ENCODE results near the gene IFIH1.

The IFIH1 gene

DNA sequence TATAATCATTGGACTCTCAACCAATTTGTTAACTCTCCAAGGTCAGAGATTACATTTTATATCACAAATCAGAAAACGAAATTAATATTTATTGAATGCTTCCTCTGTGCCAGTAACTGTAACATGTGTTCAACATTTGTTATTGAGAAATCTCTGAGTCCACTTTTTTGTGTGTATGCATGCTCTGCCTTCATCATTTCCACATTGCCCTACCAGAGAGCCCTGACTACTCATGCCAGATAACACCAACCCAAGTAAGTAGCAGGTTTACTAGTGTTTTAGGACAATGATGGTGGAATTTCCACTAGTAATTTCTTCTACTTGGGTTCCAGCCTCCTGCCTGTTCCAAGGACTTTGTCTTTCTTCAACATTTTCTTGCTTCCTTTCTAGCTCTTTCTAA, 61.1 kb downstream of the IFIH1 start:
- no peak for DNase-seq (ENCODE audit: low read depth)

- no peak for DNase-seq (ENCODE audit: low read depth)
These were observed 61.9 kb downstream of the IFIH1 start for GRCh38 chr2:162256591-162256991.

- DNase-seq (ENCODE audit: low read depth): no peak
These were observed 64.1 kb downstream of the IFIH1 start for GRCh38 chr2:162254236-162254871.

- no peak for DNase-seq (ENCODE audit: low read depth)
These were observed 65.0 kb downstream of the IFIH1 start for GRCh38 chr2:162253435-162253834.

DNA sequence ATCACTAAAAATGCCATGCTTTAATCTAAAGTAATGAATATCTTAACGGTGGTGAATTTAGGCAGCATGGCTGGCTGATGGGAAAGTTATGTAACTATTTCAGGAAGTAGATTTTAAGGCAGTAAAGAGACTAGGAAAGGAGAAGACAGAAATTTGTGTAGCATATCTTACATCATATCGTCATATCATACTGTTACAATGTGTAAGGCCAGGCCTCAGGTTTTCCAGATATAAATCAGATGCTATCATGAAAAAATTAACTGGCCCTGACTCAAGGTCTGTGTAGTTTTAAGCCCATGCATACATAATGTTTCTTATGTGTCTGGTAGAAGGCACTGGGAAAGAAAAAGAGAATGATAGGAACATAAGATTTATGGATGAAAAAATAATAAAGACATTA, 66.3 kb downstream of the IFIH1 start:
- DNase-seq (ENCODE audit: low read depth): no peak

GRCh38 chr2:162245781-162246180, 72.7 kb downstream of the IFIH1 start:
- no peak for DNase-seq (ENCODE audit: low read depth)

- DNase-seq (ENCODE audit: low read depth): no peak
These were observed 73.4 kb downstream of the IFIH1 start for GRCh38 chr2:162245061-162245460.

DNA sequence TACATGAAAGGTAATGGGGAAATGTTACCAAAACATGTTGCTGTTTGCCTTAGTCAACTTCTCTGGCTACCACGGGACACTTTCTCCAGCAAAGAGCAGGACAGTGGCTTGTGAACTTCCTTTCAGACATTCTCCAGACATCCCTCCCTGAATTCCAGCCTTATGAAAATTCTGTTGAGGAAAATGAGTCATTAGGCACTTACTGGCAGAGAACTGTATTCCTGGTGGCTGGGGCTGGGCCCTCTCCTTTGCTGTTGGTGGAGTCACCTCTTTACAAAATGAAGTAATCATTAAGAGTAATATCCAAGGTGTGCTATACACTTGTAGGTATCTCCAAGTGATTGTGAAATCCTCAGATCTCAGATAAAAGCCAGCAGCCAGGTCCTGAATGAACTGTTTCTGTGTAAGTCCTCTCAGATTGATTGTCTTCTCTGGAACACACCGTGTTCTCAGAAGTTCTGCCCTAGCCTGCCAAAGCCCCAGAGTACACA, 73.9 kb downstream of the IFIH1 start:
- no peak for DNase-seq (ENCODE audit: low read depth)

DNA sequence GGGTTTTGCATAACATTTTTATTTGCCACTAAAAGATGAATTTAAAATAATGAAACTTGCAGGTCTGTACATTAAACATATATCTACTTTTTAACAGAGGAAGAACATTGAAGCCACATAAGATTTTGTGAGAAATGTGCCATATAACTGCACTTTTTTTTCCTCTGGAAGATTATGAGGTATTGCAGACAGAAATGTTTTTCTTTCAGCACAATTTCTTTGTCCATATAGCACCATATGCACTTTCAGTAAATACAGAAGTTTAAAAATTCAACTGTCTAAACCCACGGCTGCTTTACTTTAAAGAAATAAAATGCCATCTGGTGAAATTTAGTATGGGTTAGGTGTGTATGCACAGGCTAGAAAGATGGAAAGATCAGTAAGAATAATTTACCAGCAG, 74.8 kb downstream of the IFIH1 start:
- no peak for DNase-seq (ENCODE audit: low read depth)

DNA sequence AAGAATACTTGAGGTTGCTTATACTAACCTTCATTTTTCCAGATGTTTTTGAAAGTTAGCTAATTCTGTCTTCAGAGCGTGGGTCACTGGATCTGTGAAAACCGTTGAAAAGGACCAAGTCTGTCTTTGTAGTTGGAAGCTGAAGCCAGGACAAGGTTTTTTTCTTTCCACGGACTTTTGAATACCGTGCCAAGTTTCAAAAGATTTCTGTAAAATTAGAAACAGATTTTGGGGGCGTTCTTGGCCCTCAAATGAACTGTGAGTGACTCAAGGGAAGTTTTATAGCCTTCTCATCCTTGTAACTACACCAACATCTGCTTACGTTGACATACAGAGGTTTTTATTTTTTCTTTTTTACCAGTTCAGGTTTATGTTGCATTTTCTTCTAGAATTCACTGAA, 75.2 kb downstream of the IFIH1 start, which contains the start of gene FAP:
FAP (minus strand) TSS at position 152 of the 400 bp plus-strand sequence; CDS start at position 34, 118 bp downstream.
- DNase-seq (ENCODE audit: low read depth): no peak

DNA sequence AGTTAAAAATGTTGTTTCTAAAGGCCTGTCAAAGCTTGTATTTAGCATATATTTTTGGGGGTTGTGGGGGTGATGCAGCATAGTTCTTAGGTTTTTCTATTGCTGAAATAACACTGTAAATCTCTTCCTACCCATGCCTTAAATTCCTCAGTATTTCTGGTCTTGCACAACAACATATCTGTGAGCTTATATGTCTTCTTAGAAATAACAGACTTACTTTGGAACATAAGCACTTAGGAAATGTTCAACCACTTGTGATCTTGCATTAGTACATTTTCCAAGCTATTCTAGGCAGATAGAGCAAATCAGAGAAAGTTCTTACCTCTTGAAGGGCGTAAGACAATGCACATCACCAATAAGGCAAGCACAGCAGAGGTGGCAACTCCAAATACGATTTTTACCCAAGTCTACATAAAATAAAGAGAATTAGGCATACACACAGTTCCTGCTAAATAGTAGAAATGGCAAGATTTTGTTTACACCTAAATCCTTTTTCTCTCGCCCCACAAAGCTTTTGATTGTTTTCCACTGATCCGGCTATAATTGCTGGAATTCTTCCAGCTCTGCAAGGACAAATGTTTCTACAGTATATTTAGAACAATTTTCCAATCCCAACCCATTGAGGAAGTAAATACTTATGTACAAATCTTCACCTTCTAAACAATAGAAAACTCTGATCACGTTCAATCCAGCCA, 75.8 kb downstream of the IFIH1 start:
- DNase-seq (ENCODE audit: low read depth): no peak

DNA sequence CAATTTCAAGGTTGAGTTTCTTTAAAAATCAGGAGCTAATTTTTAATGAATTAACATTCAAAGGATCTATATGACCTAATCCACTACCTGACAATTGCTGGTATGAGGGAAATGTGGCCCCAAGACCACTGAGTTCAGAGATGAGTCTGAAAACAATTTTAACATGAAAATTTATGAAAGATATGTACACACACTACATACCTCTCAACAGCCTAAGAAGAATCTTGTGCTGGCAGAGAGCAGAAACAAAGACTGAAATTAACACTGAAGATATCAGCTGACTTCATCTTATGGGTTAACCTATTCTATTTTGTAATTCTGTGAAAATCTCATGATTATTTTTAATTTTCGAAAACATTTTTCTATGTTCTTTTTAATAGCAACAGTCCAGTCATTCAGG, 76.9 kb downstream of the IFIH1 start:
- DNase-seq (ENCODE audit: low read depth): no peak

DNA sequence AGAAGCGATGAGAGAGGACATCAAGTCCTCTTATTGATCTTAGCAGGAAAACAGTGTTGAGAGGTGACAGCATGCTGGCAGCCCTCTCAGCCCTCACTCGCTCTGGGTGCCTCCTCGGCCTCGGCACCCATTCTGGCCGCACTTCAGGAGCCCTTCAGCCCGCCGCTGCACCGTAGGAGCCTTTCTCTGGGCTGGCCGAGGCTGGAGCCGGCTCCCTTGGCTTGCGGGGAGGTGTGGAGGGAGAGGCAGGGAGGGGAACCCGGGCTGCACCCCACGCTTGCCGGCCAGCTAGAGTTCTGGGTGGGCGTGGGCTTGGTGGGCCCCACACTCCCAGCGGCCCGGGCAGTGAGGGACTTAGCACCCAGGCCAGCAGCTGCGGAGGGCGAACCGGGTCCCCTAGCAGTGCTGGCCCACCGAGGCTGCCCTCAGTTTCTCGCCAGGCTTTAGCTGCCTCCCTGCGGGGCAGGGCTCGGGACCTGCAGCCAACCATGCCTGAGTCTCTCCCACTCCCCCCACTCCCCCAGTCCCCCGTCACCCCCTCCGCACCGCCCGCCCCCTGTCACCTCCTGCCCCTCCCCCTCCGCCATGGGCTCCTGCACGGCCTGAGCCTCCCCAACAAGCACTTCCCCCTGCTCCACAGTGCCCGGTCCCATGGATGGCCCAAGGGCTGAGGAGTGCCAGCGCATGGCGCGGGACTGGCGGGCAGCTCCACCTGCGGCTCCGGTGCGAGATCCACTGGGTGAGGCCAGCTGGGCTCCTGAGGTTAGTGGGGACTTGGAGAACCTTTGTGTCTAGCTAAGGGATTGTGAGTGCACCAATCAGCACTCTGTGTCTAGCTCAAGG, 83.6 kb downstream of the IFIH1 start:
- no peak for DNase-seq (ENCODE audit: low read depth)

GRCh38 chr2:162233197-162233596, 85.3 kb downstream of the IFIH1 start:
- no peak for DNase-seq (ENCODE audit: low read depth)

- no peak for DNase-seq (ENCODE audit: low read depth)
These were observed 85.8 kb downstream of the IFIH1 start for GRCh38 chr2:162232671-162233070.

DNA sequence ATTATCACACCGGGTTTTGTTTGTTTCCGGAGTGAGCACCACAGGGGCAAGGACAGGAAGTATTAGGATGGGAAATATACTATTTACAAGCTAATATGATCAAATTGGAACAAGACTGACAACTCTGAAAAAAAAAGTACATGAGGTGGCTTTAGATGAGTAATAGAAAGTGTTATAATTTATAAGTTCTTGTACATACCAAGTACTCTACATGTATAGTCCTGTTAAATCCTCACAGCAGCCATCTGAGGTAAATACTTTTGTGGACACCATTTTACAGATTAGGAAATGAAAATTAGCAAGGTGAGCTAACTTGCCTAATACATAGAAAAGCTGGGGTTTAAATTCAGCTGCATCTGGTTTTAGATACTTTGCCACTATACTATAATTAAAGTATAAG, 86.5 kb downstream of the IFIH1 start:
- DNase-seq (ENCODE audit: low read depth): no peak

DNA sequence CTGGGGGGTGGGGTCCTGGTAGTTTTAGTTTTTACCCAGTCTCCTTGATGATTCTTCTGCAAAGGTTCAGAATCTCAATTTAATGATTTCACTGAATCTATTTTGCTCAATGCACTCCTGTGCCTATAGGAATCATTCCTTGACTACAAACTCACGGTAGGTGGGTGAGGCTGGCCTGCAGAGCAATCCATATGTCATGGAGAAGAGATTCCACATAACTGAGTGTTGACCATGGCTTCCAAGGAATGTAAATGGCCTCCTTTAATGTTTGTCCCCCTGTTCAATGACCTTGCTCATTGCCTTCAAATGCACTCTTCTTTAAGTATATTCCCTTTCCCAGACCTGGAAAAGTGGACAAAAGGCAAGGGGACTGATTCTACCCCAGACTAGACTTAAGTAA, 87.7 kb downstream of the IFIH1 start:
- no peak for DNase-seq (ENCODE audit: low read depth)

DNA sequence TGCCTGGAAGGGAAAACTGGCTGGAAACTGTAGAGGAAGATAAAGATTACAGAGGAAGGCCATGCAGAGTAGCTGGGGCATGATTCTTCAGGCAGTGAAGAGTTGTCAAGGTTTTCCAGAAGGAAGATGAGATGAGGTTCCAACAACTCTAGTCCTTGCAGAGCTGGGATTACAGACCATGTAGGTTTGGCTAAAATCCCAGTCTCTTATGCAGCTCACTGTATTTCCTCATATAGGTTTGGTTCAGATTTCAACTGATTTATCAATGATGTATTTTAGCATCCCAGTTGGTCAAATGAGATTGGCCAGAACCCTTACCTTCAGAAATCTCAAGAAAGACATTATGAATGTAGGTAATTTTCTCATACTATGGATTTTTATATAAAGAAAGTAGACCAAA, 91.6 kb downstream of the IFIH1 start:
- no peak for DNase-seq (ENCODE audit: low read depth)

GRCh38 chr2:162221064-162221463, 97.4 kb downstream of the IFIH1 start:
- peak; percentile 42 for DNase-seq (ENCODE audit: low read depth)

- no peak for DNase-seq (ENCODE audit: low read depth)
These were observed 98.1 kb downstream of the IFIH1 start for GRCh38 chr2:162220368-162220767.

DNA sequence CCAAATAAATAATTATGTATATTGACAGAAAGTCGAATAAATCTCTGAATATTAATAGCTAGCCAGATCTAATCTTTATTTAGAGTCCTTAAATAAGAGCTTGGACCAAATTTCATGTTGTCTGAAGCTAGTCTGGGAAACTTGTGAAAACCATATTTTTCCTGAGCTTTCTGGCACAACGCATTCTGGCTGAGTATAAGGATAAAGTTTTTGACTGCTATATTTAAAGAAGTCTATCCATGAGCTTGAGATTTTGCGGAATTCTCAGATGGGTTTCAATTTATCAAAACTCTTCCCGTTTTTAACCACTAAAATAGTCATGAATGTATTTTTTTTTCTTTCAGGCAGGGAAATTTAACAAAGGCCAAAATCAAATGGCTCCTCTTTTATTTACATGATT, 99.1 kb downstream of the IFIH1 start:
- no peak for DNase-seq (ENCODE audit: low read depth)

DNA sequence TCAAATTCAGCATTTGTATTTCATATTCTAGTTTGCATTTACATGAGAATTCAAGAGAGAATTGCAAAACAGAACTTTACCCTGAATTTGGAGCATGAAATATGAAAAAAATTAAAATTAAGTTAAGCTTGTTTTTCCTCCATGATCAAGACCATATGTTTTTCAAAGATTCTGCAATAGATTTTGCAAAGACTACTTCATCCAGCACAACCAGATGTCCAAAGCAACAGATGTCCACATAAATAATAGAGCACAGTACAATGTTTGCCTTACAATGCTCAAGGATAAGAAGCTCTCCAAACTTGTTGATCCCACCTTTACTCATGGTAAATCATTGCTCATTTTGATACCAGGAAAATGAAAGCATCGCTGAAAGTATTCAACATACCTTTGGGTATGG, 100.9 kb downstream of the IFIH1 start:
- no peak for DNase-seq (ENCODE audit: low read depth)

Measured in activated T-helper 9 cell treated with anti-CD3 and anti-CD28 coated beads, Interleukin-2, amount 50 U/mL, for 16 hours (primary cell).